DND-41 (cell line): Measurements from ENCODE around the gene RAET1E.
"Not testable (repeated sequence)": the region's sequence is repeated elsewhere in the genome, so short reads cannot be mapped to it uniquely, and the experiment has no call there.

ENCODE experiments used
- ATAC-seq: fragments of 200-7000 bp; cut with Tn5 transposase; 3 replicates; pipeline ENCODE4 v1.9.1; 2021; ENCODE audit warnings: low read depth; ENCODE audit not compliant: insufficient read depth
- DNase-seq: peaks from one replicate; pipeline ENCODE4 v3.0.0-alpha.2; 2020
- H2AFZ ChIP-seq: 2 replicates; pipeline ENCODE4 v1.6.0; 2012; ENCODE audit warnings: low read depth, low read length
- H3K27ac ChIP-seq: 2 replicates; pipeline ENCODE4 v1.5.1; 2012; ENCODE audit warnings: low read length, inconsistent platforms
- H3K27me3 ChIP-seq: fragments of 200-600 bp; sonication (generic); 2 replicates; pipeline ENCODE4 v1.6.0; 2012; ENCODE audit warnings: low read length, mild to moderate bottlenecking, inconsistent platforms; ENCODE audit not compliant: insufficient read depth, poor library complexity
- H3K36me3 ChIP-seq: 2 replicates; pipeline ENCODE4 v1.5.1; 2012; ENCODE audit warnings: low read length, inconsistent platforms; ENCODE audit not compliant: insufficient read depth
- H3K4me1 ChIP-seq: 2 replicates; pipeline ENCODE4 v1.5.1; 2012; ENCODE audit warnings: mild to moderate bottlenecking, low read length; ENCODE audit not compliant: insufficient read depth
- H3K4me2 ChIP-seq: 2 replicates; pipeline ENCODE4 v1.6.0; 2012; ENCODE audit warnings: mild to moderate bottlenecking, moderate library complexity, low read length, inconsistent platforms; ENCODE audit not compliant: insufficient read depth
- H3K4me3 ChIP-seq, 2 experiments: fragments of 200-600 bp in 1 of 2; shearing (Covaris generic) in 1 of 2; 2 replicates each; pipeline ENCODE4 v1.5.1; 2012 to 2016; ENCODE audit warnings: inconsistent platforms in 2 of 2, low read length in 2 of 2, mild to moderate bottlenecking in 2 of 2, low read depth in 1 of 2, moderate library complexity in 1 of 2
- H3K79me2 ChIP-seq: 2 replicates; pipeline ENCODE4 v1.6.0; 2012; ENCODE audit warnings: low read length, inconsistent platforms; ENCODE audit not compliant: insufficient read depth
- H3K9ac ChIP-seq: 2 replicates; pipeline ENCODE4 v1.6.0; 2012; ENCODE audit warnings: low read depth, mild to moderate bottlenecking, inconsistent platforms, low read length, moderate library complexity
- H3K9me3 ChIP-seq: 2 replicates; pipeline ENCODE4 v1.5.1; 2012; ENCODE audit warnings: low read length, moderate library complexity, mild to moderate bottlenecking, inconsistent platforms; ENCODE audit not compliant: insufficient read depth, severe bottlenecking
- H4K20me1 ChIP-seq: 2 replicates; pipeline ENCODE4 v1.6.0; 2012; ENCODE audit warnings: low read length; ENCODE audit not compliant: insufficient read depth
- EZH2 ChIP-seq: IDR thresholded peaks from 3 replicates; pipeline ENCODE4 v1.6.1; 2012; ENCODE audit warnings: borderline replicate concordance, low read depth, mild to moderate bottlenecking, moderate library complexity, low read length, inconsistent platforms; ENCODE audit not compliant: severe bottlenecking
- TF ChIP-seq, protein P1 (sequence below): IDR thresholded peaks from 2 replicates; pipeline ENCODE4 v1.5.1; 2012; ENCODE audit warnings: borderline replicate concordance, low read length, moderate library complexity, mild to moderate bottlenecking; ENCODE audit not compliant: poor library complexity, severe bottlenecking; ENCODE audit errors: extremely low read depth

RAET1E gene

DNA sequence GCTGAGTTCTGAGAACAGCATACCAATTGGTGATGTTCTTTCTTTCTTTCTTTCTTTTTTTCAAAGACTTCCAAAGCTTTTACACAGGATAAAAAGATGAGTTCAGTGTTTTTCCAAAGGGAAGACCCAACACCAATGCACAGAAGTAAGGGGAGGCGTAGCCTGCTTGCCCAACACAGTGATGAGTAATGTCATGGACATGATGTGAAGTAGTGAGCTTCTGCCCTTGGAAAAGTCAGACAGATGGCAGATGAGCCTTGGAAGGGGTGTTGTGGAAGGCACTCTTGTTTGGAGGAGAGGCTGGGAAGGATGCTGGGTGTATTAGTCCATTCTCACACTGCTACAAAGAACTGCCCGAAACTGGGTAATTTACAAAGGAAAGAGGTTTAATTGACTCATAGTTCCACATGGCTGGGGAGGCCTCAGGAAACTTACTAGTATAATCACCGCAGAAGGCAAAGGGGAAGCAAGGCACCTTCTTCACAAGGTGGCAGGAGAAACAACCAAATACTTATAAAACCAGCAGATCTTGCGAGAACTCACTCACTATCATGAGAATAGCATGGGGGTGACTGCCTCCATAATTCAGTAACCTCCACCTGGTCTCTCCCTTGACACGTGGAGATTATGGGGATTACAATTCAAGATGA, 46.3 kb downstream of the RAET1E start:
- Histone ChIP-seq H3K9ac (no peak overlapping the region), H3K27ac (no peak overlapping the region), H3K79me2 (no peaks in the 10 kb centered on the region), H3K4me1 (no peaks in the 10 kb centered on the region), H3K4me3 (no peak overlapping the region), H4K20me1 (no peaks in the 10 kb centered on the region), H3K4me2 (no peak overlapping the region), H3K9me3 (no peaks in the 10 kb centered on the region), H3K36me3 (0 out of 2 replicates have a peak, but pooled peaks cover 4% of the 10 kb centered on the region), H2AFZ (no peak overlapping the region), H3K27me3 (no peaks in the 10 kb centered on the region)
- TF ChIP-seq EZH2, result no peak
- TF ChIP-seq, protein P1, sequence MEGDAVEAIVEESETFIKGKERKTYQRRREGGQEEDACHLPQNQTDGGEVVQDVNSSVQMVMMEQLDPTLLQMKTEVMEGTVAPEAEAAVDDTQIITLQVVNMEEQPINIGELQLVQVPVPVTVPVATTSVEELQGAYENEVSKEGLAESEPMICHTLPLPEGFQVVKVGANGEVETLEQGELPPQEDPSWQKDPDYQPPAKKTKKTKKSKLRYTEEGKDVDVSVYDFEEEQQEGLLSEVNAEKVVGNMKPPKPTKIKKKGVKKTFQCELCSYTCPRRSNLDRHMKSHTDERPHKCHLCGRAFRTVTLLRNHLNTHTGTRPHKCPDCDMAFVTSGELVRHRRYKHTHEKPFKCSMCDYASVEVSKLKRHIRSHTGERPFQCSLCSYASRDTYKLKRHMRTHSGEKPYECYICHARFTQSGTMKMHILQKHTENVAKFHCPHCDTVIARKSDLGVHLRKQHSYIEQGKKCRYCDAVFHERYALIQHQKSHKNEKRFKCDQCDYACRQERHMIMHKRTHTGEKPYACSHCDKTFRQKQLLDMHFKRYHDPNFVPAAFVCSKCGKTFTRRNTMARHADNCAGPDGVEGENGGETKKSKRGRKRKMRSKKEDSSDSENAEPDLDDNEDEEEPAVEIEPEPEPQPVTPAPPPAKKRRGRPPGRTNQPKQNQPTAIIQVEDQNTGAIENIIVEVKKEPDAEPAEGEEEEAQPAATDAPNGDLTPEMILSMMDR, result no peak
- ATAC-seq, result no peak
- DNase-seq, result no peak

DNA sequence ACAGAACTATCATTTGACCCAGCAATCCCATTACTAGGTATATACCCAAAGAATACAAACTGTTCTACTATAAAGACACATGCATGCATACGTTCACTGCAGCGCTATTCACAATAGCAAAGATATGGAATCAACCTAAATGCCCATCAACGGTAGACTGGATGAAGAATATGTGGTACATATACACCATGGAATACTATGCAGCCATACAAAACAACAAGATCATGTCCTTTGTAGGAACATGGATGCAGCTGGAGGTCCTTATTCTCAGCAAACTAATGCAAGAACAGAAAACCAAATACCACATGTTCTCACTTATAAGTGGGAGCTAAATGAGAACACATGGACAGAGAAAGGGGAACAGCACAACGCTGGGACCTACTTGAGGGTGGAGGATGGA, 49.6 kb downstream of the RAET1E start:
- ATAC-seq, H2AFZ ChIP-seq, H3K36me3 ChIP-seq, H3K27me3 ChIP-seq, H3K27ac ChIP-seq, H3K4me1 ChIP-seq, H3K9me3 ChIP-seq, H3K9ac ChIP-seq, H3K4me2 ChIP-seq, DNase-seq, H3K79me2 ChIP-seq, H4K20me1 ChIP-seq, H3K4me3 ChIP-seq: not testable (repeated sequence)
